ENCODE results near the gene TSC1.

TSC1 gene

DNA sequence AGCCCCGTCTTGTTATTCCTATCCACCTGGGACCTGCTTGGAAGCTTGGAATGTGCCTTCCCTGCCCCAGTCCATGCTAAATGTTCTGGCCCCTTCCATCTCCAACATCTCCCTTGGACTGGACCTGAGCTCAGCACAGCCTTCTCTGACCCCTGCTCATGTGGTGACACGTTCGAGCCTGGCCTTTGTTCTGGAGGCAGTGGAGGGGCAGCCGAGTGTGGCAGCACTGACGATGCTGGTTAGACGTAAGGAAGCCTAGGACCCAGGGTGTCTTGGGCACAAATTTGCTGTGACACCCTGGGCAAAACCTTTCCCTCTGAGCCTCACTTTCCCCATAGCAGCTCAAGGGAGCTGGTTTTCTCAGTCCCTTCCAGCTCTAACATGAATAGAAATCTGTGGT lies 61.8 kb downstream of the TSC1 start:
- Histone ChIP-seq H3K4me3 (ENCODE audit: low read depth in 1 of 2, low read length in 2 of 2) (no peak overlapping the region), H3K4me2 (ENCODE audit: insufficient read depth, low read length) (no peak overlapping the region), H3K79me2 (ENCODE audit: insufficient read depth, low read length) (no peaks in the 10 kb centered on the region), H4K20me1 (ENCODE audit: insufficient read depth, low read length) (no peaks in the 10 kb centered on the region), H3K4me1 (ENCODE audit: insufficient read depth, low read length) (peaks cover 19% of the 10 kb centered on the region), H3K27ac (ENCODE audit: low read length) (no peak overlapping the region), H3K9me3 (ENCODE audit: insufficient read depth, low read length, severe bottlenecking) (no peaks in the 10 kb centered on the region), H2AFZ (ENCODE audit: low read depth, low read length) (no peak overlapping the region), H3K27me3 (ENCODE audit: insufficient read depth, low read length, poor library complexity) (no peaks in the 10 kb centered on the region), H3K36me3 (ENCODE audit: insufficient read depth, low read length) (no peaks in the 10 kb centered on the region; the same call in 1 of the 2 replicates), H3K9ac (ENCODE audit: low read depth, low read length) (no peak overlapping the region)
- ATAC-seq (ENCODE audit: insufficient read depth, low read depth) (no peak), DNase-seq (no peak)
- TF ChIP-seq, protein P1, sequence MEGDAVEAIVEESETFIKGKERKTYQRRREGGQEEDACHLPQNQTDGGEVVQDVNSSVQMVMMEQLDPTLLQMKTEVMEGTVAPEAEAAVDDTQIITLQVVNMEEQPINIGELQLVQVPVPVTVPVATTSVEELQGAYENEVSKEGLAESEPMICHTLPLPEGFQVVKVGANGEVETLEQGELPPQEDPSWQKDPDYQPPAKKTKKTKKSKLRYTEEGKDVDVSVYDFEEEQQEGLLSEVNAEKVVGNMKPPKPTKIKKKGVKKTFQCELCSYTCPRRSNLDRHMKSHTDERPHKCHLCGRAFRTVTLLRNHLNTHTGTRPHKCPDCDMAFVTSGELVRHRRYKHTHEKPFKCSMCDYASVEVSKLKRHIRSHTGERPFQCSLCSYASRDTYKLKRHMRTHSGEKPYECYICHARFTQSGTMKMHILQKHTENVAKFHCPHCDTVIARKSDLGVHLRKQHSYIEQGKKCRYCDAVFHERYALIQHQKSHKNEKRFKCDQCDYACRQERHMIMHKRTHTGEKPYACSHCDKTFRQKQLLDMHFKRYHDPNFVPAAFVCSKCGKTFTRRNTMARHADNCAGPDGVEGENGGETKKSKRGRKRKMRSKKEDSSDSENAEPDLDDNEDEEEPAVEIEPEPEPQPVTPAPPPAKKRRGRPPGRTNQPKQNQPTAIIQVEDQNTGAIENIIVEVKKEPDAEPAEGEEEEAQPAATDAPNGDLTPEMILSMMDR (IDR thresholded peaks at IDR 0.05; ENCODE audit: borderline replicate concordance, extremely low read depth, low read length, poor library complexity, severe bottlenecking), result no peak
- TF ChIP-seq EZH2 (IDR thresholded peaks at IDR 0.05; ENCODE audit: borderline replicate concordance, low read depth, low read length, severe bottlenecking), result no peak

DNA sequence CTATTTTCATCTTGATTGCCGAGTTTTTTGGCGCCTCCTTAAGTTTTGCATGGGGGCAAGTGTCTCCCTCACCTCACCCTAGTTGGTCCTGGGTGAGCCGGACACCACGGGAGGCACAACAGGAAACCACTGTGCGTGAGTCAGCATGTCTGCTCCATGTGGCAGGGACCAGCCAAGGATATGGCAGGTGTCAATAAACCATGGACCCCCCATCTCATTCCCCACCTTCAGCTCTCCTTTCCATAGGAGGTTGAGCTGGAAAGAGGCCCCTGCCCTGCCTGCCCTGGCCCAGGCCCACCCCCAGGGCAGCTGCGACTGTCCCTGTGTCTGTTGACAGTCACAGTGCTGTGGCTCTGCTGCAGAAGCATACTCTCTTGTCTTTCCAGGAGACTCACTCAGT lies 62.6 kb downstream of the TSC1 start:
- no peak for TF ChIP-seq EZH2 (IDR thresholded peaks at IDR 0.05; ENCODE audit: borderline replicate concordance, low read depth, low read length, severe bottlenecking)
- TF ChIP-seq, protein P1 (IDR thresholded peaks at IDR 0.05; ENCODE audit: borderline replicate concordance, extremely low read depth, low read length, poor library complexity, severe bottlenecking), result no peak
- Histone ChIP-seq H3K9me3 (ENCODE audit: insufficient read depth, low read length, severe bottlenecking) (no peaks in the 10 kb centered on the region), H2AFZ (ENCODE audit: low read depth, low read length) (no peak overlapping the region), H3K79me2 (ENCODE audit: insufficient read depth, low read length) (no peaks in the 10 kb centered on the region), H3K4me2 (ENCODE audit: insufficient read depth, low read length) (no peak overlapping the region), H3K27ac (ENCODE audit: low read length) (no peak overlapping the region), H3K27me3 (ENCODE audit: insufficient read depth, low read length, poor library complexity) (no peaks in the 10 kb centered on the region), H3K4me3 (ENCODE audit: low read depth in 1 of 2, low read length in 2 of 2) (no peak overlapping the region), H3K4me1 (ENCODE audit: insufficient read depth, low read length) (peaks cover 20% of the 10 kb centered on the region), H3K36me3 (ENCODE audit: insufficient read depth, low read length) (no peaks in the 10 kb centered on the region; the same call in 1 of the 2 replicates), H3K9ac (ENCODE audit: low read depth, low read length) (no peak overlapping the region), H4K20me1 (ENCODE audit: insufficient read depth, low read length) (no peaks in the 10 kb centered on the region)
- DNase-seq (no peak), ATAC-seq (ENCODE audit: insufficient read depth, low read depth) (no peak)

DNA sequence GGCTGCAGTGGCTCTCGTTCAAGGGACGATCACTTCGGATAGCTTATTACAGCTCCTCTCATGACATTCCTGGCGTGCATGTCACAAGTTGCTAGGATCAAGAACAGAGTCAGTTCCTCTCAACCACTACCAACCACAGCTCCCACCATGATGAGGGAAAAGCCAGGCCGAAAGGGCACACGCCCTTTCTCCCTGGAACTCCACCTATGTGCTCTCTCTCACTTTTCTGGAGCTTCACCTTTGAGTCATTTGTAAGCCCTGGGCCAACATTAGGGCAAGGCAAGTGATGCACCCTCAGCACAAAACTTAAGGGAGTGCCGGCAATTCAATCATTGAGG lies 64.1 kb downstream of the TSC1 start:
- Histone ChIP-seq H3K9ac (ENCODE audit: low read depth, low read length) (no peak overlapping the region), H2AFZ (ENCODE audit: low read depth, low read length) (no peak overlapping the region)

More for the DNA sequence above, 64.1 kb downstream of the TSC1 start:
- TF ChIP-seq, protein P1 (IDR thresholded peaks at IDR 0.05; ENCODE audit: borderline replicate concordance, extremely low read depth, low read length, poor library complexity, severe bottlenecking), result no peak
- no peak for TF ChIP-seq EZH2 (IDR thresholded peaks at IDR 0.05; ENCODE audit: borderline replicate concordance, low read depth, low read length, severe bottlenecking)
- Histone ChIP-seq H3K27ac (ENCODE audit: low read length) (no peak overlapping the region), H3K36me3 (ENCODE audit: insufficient read depth, low read length) (no peaks in the 10 kb centered on the region; the same call in 1 of the 2 replicates), H3K27me3 (ENCODE audit: insufficient read depth, low read length, poor library complexity) (no peaks in the 10 kb centered on the region), H3K9me3 (ENCODE audit: insufficient read depth, low read length, severe bottlenecking) (no peaks in the 10 kb centered on the region), H3K4me3 (ENCODE audit: low read depth in 1 of 2, low read length in 2 of 2) (no peak overlapping the region), H3K79me2 (ENCODE audit: insufficient read depth, low read length) (no peaks in the 10 kb centered on the region), H3K4me2 (ENCODE audit: insufficient read depth, low read length) (no peak overlapping the region), H3K4me1 (ENCODE audit: insufficient read depth, low read length) (peaks cover 20% of the 10 kb centered on the region), H4K20me1 (ENCODE audit: insufficient read depth, low read length) (no peaks in the 10 kb centered on the region)
- DNase-seq, result no peak
- ATAC-seq (ENCODE audit: insufficient read depth, low read depth), result no peak

Measured in DND-41 (cell line).